Measurements from ENCODE around the gene SDS.

DNA sequence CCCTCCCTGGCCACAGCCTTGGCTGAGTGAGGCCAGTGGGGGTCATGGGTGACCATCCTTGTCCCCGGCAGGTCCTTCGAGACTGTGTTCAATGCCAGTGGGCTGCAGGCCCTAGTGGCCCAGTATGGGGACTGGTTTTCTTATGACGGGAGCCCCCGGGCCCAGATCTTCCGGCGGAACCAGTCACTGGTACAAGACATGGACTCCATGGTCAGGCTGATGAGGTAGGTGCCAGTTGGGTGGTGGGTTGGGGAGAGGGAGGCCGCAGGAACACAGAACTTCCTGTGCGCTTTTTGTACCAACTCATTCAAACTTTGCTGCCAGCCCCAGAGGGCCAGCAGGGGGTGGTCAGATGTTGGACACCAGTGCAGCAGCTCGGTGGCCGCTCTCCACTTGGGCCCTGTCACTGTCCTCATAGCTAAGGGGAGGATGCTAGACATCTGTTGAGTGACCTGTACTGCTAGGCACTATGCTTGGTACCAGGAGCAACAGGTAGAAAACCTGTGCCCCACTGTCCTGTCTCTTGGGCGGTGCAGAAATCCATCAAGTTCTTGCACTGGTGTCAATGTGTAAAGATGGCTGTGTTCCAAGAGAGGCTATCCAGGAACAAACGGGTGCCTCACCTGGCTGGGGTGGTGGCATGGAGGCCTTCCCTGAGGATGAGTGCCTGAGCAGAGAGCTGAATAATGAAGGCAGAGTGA lies 16.7 kb downstream of the SDS start:
- no peak for TF ChIP-seq POLR2AphosphoS5 (IDR thresholded peaks at IDR 0.05; ENCODE audit: insufficient read depth in 1 of 2, low read depth in 1 of 2)
- TF ChIP-seq, protein P1, sequence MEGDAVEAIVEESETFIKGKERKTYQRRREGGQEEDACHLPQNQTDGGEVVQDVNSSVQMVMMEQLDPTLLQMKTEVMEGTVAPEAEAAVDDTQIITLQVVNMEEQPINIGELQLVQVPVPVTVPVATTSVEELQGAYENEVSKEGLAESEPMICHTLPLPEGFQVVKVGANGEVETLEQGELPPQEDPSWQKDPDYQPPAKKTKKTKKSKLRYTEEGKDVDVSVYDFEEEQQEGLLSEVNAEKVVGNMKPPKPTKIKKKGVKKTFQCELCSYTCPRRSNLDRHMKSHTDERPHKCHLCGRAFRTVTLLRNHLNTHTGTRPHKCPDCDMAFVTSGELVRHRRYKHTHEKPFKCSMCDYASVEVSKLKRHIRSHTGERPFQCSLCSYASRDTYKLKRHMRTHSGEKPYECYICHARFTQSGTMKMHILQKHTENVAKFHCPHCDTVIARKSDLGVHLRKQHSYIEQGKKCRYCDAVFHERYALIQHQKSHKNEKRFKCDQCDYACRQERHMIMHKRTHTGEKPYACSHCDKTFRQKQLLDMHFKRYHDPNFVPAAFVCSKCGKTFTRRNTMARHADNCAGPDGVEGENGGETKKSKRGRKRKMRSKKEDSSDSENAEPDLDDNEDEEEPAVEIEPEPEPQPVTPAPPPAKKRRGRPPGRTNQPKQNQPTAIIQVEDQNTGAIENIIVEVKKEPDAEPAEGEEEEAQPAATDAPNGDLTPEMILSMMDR (IDR thresholded peaks at IDR 0.05), result no peak
- TF ChIP-seq POLR2A (IDR thresholded peaks at IDR 0.05), result no peak

Data from vagina (tissue), 2 donors.